ENCODE data around the gene NDFIP1.

Gene NDFIP1

GRCh38 chr5:142143878-142144277 lies 35.3 kb downstream of the NDFIP1 start:
- Histone ChIP-seq H3K4me3 (ENCODE audit: low read depth, low read length) (no peak overlapping the region), H3K9ac (no peak overlapping the region), H3K27me3 (ENCODE audit: control insufficient read depth, insufficient read depth, low read length) (no peaks in the 10 kb centered on the region), H3K4me2 (ENCODE audit: low read length) (no peak overlapping the region), H3K36me3 (ENCODE audit: control insufficient read depth, insufficient read depth, low read length) (no peaks in the 10 kb centered on the region), H3K4me1 (no peaks in the 10 kb centered on the region), H3K27ac (no peak overlapping the region), H3K79me2 (peaks cover 8% of the 10 kb centered on the region), H2AFZ (no peak overlapping the region), H3K9me3 (ENCODE audit: control insufficient read depth, low read length) (no peaks in the 10 kb centered on the region)
- peak; percentile 44 for TF ChIP-seq CTCF (IDR thresholded peaks at IDR 0.05)

- no peaks in the 10 kb centered on the region for H3K27me3 ChIP-seq (ENCODE audit: control insufficient read depth, insufficient read depth, low read length)
- no peaks in the 10 kb centered on the region for H3K9me3 ChIP-seq (ENCODE audit: control insufficient read depth, low read length)
- H3K4me1 ChIP-seq: no peaks in the 10 kb centered on the region
- H2AFZ ChIP-seq: no peak overlapping the region
- no peak overlapping the region for H3K27ac ChIP-seq
- peaks cover 8% of the 10 kb centered on the region for H3K79me2 ChIP-seq
- H3K4me3 ChIP-seq (ENCODE audit: low read depth, low read length): no peak overlapping the region
- H3K4me2 ChIP-seq (ENCODE audit: low read length): no peak overlapping the region
- no peak overlapping the region for H3K9ac ChIP-seq
- peak; percentile 83 for TF ChIP-seq CTCF (IDR thresholded peaks at IDR 0.05)
- H3K36me3 ChIP-seq (ENCODE audit: control insufficient read depth, insufficient read depth, low read length): no peaks in the 10 kb centered on the region
Measured at GRCh38 chr5:142145106-142145900, 36.7 kb downstream of the NDFIP1 start.

- no peak for TF ChIP-seq CTCF (IDR thresholded peaks at IDR 0.05)
- no peak overlapping the region for H3K27ac ChIP-seq
- H3K4me3 ChIP-seq (ENCODE audit: low read depth, low read length): no peak overlapping the region
- no peak overlapping the region for H3K4me2 ChIP-seq (ENCODE audit: low read length)
- H3K27me3 ChIP-seq (ENCODE audit: control insufficient read depth, insufficient read depth, low read length): no peaks in the 10 kb centered on the region
- no peak overlapping the region for H2AFZ ChIP-seq
- peaks cover 8% of the 10 kb centered on the region for H3K79me2 ChIP-seq
- H3K36me3 ChIP-seq (ENCODE audit: control insufficient read depth, insufficient read depth, low read length): no peaks in the 10 kb centered on the region
- H3K9ac ChIP-seq: no peak overlapping the region
- no peaks in the 10 kb centered on the region for H3K9me3 ChIP-seq (ENCODE audit: control insufficient read depth, low read length)
- no peaks in the 10 kb centered on the region for H3K4me1 ChIP-seq
Measured at GRCh38 chr5:142149363-142149762, 40.8 kb downstream of the NDFIP1 start.

- Histone ChIP-seq H3K79me2 (peaks cover 3% of the 10 kb centered on the region), H2AFZ (no peak overlapping the region), H3K9me3 (ENCODE audit: control insufficient read depth, low read length) (no peaks in the 10 kb centered on the region), H3K27me3 (ENCODE audit: control insufficient read depth, insufficient read depth, low read length) (no peaks in the 10 kb centered on the region), H3K4me1 (no peaks in the 10 kb centered on the region), H3K4me3 (ENCODE audit: low read depth, low read length) (no peak overlapping the region), H3K36me3 (ENCODE audit: control insufficient read depth, insufficient read depth, low read length) (no peaks in the 10 kb centered on the region), H3K9ac (no peak overlapping the region), H3K27ac (no peak overlapping the region), H3K4me2 (ENCODE audit: low read length) (no peak overlapping the region)
- no peak for TF ChIP-seq CTCF (IDR thresholded peaks at IDR 0.05)
Measured at GRCh38 chr5:142150431-142150830, 41.9 kb downstream of the NDFIP1 start.
